ENCODE measurements around the gene SLC25A6. TPM values are rescaled to one million over a fixed set of nuclear protein-coding genes. Genes with fewer than 3 reads are reported as not detected.

Gene SLC25A6
- total and polyA plus RNA-seq, 8 donors = 188 to 398 (median 229) TPM

DNA sequence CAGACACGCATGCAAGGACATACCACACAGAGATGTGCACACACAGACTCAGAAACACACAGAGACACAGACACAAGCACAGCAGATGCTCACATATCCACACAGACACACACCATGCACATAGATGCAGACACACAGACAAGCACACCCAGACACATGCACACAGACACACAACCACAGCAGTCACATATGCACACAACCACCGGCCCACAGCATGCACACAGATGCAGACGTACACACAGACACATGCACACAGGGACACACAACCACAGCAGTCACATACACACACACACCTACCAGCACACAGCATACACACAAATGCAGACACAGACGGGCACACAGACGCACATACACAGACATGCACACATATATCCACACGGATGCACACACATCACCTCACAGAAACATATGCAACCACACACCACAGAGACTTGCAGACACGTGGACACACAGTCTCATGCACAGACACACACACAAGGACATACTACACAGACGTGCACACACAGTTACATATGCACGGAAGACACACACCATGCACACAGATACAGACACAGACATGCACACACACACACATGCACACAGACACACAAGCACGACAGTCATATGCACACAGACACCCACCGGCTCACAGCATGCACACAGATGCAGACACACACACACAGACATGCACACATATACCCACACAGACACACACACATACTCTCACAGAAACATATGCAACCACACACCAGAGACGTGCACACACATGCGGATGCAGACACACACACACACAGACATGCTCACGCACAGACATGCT, 25.2 kb upstream of the SLC25A6 start:
- FAIRE-seq (no peak), DNase-seq (peak in 2 of 6 donors; percentile 12 to 16), ATAC-seq (no peak)
- H3K36me3 ChIP-seq = peaks cover 0 to 5% (median 0%) of the 10 kb centered on the region in 3 donors
- no peak overlapping the region for H3K27ac ChIP-seq
- 76 to 87% methylated on average over 14 of the region's 14 CpGs for WGBS, 2 donors
- TF ChIP-seq, protein P1, sequence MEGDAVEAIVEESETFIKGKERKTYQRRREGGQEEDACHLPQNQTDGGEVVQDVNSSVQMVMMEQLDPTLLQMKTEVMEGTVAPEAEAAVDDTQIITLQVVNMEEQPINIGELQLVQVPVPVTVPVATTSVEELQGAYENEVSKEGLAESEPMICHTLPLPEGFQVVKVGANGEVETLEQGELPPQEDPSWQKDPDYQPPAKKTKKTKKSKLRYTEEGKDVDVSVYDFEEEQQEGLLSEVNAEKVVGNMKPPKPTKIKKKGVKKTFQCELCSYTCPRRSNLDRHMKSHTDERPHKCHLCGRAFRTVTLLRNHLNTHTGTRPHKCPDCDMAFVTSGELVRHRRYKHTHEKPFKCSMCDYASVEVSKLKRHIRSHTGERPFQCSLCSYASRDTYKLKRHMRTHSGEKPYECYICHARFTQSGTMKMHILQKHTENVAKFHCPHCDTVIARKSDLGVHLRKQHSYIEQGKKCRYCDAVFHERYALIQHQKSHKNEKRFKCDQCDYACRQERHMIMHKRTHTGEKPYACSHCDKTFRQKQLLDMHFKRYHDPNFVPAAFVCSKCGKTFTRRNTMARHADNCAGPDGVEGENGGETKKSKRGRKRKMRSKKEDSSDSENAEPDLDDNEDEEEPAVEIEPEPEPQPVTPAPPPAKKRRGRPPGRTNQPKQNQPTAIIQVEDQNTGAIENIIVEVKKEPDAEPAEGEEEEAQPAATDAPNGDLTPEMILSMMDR (IDR thresholded peaks at IDR 0.05) = no peak
- no peak overlapping the region for H3K4me3 ChIP-seq
- no peaks in the 10 kb centered on the region for H3K4me1 ChIP-seq
- H3K9me3 ChIP-seq = no peaks in the 10 kb centered on the region
- H3K27me3 ChIP-seq = no peaks in the 10 kb centered on the region
- intact Hi-C loops (cut with DNase I) = no loop called here

GRCh38 chrX:1416327-1416784, 24.4 kb upstream of the SLC25A6 start:
- Histone ChIP-seq H3K27ac (no peak overlapping the region), H3K9me3 (no peaks in the 10 kb centered on the region), H3K4me1 (no peaks in the 10 kb centered on the region), H3K36me3 (peaks cover 0 to 5% (median 0%) of the 10 kb centered on the region in 3 donors), H3K27me3 (no peaks in the 10 kb centered on the region), H3K4me3 (no peak overlapping the region)
- FAIRE-seq (no peak), DNase-seq (peak in 2 of 6 donors; percentile 2 to 12), ATAC-seq (no peak)
- WGBS, 2 donors = 69 to 82% methylated on average over 15 of the region's 15 CpGs
- intact Hi-C loops (cut with DNase I) = no loop called here
- TF ChIP-seq, protein P1 (IDR thresholded peaks at IDR 0.05) = no peak

DNA sequence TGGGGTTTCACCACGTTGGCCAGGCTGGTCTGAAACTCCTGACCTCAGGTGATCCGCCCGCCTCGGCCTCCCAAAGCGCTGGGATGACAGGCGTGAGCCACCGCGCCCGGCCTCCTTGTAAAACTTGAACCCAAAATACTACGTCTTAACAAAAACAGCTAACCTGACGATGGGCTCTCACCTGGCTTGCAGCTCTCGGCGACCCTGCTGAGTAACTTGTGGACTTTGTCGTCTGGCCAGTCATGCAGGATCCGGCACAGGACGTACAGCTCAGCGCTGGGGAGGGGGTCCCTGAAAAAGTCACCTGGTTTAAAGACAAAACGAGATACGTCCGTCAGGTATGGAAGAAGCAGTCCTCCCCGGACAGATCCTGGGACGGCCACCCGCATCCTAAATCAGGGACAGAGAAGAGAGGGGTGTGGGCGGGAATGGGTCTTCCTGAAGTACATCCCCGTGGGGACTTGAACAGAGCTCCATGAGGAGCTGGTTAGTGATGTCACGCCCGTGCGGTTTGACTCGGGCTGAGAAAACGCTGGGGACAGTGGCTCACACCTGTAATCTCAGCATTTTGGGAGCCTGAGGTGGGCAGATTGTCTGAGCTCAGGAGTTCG, 20.7 kb upstream of the SLC25A6 start:
- H3K36me3 ChIP-seq = peaks cover 0 to 6% (median 0%) of the 10 kb centered on the region in 3 donors
- no peak for FAIRE-seq
- TF ChIP-seq, protein P1 (IDR thresholded peaks at IDR 0.05) = no peak

GRCh38 chrX:1411326-1411725, 19.4 kb upstream of the SLC25A6 start:
- DNase-seq (peak in 2 of 6 donors; percentile 18 to 35), FAIRE-seq (no peak), ATAC-seq (no peak)
- Histone ChIP-seq H3K4me1 (no peaks in the 10 kb centered on the region), H3K27me3 (no peaks in the 10 kb centered on the region), H3K27ac (no peak overlapping the region), H3K4me3 (no peak overlapping the region), H3K36me3 (peaks cover 0 to 12% (median 0%) of the 10 kb centered on the region in 3 donors), H3K9me3 (no peaks in the 10 kb centered on the region)
- intact Hi-C loops (cut with DNase I) = no loop called here
- WGBS, 2 donors = 80 to 84% methylated on average over 12 of the region's 12 CpGs
- TF ChIP-seq, protein P1 (IDR thresholded peaks at IDR 0.05) = no peak

More for the DNA sequence above, 20.7 kb upstream of the SLC25A6 start:
- no peaks in the 10 kb centered on the region for H3K9me3 ChIP-seq
- DNase-seq (peak in 2 of 6 donors; percentile 22 to 36), ATAC-seq (no peak)
- intact Hi-C loops (cut with DNase I) = no loop called here
- H3K4me3 ChIP-seq = no peak overlapping the region
- no peak overlapping the region for H3K27ac ChIP-seq
- 90% methylated on average over 31 of the region's 31 CpGs for WGBS, 2 donors
- no peaks in the 10 kb centered on the region for H3K27me3 ChIP-seq
- H3K4me1 ChIP-seq = no peaks in the 10 kb centered on the region
